SKM-1 treated with dmso at 0.1 percent for 144 hours (cell line): ENCODE measurements around the gene AEBP2.

Experiments used
- DNase-seq: peaks from one replicate; lab custom pipeline; 2025; ENCODE audit not compliant: unreplicated experiment; lab: John Stamatoyannopoulos, UW

AEBP2 gene

GRCh38 chr12:19499030-19499429, 59.7 kb downstream of the AEBP2 start:
- DNase-seq, result no peak

DNA sequence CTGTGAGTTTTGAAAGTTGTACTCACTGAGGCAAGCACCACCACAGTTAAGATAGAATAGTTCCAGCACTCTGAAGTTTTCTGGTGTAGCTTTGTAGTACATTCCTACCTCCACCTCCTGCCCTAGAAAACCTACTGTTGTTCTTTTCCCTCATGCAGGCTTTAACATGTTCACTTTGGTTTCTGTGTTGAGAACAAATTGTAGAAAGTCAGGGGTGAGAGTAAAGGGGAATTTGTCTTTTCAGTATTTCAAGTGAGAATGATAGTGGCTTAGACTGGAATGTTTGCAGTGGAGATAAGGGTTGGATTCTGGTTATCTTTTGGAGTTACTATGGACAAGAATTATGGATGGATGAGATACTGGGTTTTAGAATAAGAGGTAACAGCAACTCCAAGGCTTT, 67.2 kb downstream of the AEBP2 start:
- no peak for DNase-seq

GRCh38 chr12:19507823-19508222, 68.5 kb downstream of the AEBP2 start:
- DNase-seq, result no peak

DNA sequence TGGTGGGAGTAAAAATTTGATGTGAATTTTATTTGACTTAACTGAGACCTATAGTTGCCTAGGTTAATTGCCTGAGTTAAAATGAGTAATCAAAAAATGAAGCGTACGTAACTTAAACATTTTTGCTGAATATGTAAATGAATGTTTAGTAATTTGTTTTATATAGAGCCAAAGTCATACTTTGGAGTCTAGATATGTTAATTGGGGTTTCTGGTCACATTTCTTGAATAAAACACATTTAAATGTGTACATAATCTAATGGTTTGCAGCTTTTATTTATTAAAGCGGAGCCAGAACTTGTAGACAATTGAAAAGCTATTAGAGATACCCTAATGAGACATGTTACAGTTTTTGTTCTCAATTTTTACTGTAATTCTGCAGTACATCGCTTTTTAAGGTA, 71.2 kb downstream of the AEBP2 start:
- DNase-seq, result no peak

DNA sequence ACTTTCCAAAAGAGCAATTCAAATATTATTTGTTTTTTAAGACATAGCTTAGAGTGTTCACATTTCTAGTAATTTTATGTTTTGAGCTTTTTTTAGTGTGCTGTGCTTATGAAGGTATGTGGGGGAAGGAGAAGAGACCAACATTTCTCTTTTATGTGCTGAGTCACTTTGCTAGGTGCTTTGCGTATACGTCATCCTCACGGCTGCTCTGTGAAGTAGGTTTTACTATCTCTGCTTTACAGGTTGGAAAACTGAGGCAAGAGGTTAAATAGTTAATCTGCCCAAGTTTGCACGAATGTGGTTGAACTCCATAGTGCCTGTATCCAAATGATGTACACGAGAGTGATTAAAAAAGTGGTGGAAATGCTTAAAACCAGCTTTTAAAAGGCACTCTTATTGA, 75.9 kb downstream of the AEBP2 start:
- no peak for DNase-seq

GRCh38 chr12:19517583-19517982, 78.3 kb downstream of the AEBP2 start:
- no peak for DNase-seq

DNA sequence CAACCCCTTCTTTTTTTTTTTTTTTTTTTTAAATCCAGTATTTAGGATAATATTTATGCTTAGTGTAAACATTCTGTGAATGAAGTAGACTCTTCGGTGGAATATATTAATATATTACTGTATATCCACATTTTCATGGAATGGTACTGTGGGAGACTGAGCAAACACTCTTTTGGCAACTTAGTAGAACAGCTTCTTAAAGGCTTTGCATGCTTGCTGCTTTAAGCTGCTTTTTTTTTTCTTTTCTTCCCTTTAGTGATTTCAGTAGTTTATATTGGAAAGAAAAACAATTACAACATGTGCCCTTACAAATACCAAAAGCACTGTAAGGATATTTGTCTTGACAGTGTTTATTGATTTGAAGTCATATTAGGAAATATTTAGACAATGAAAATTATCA, 78.9 kb downstream of the AEBP2 start:
- DNase-seq, result no peak

GRCh38 chr12:19520646-19521415, 81.5 kb downstream of the AEBP2 start:
- DNase-seq, result no peak

GRCh38 chr12:19525274-19525673, 86.0 kb downstream of the AEBP2 start:
- DNase-seq, result no peak

GRCh38 chr12:19527866-19528265, 88.6 kb downstream of the AEBP2 start:
- DNase-seq, result no peak

DNA sequence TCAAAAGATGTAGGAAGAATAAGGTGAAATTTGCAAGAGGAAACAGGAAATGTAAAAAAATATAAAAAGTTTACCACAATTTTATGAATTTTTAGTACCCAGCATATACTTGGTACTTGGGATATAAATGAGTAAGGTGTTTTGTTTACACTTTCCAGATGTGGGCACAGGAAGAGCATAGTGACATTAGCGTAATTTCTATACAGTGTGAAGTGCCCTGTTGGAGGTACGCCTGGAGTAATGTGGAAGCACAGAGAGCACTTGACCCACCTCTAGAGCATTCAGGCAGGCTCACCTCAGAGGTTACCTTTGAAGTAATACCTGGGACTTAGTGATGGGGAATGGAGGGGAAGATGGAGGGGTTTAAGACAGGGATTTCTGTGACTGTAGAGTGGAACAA, 89.5 kb downstream of the AEBP2 start:
- DNase-seq, result no peak

DNA sequence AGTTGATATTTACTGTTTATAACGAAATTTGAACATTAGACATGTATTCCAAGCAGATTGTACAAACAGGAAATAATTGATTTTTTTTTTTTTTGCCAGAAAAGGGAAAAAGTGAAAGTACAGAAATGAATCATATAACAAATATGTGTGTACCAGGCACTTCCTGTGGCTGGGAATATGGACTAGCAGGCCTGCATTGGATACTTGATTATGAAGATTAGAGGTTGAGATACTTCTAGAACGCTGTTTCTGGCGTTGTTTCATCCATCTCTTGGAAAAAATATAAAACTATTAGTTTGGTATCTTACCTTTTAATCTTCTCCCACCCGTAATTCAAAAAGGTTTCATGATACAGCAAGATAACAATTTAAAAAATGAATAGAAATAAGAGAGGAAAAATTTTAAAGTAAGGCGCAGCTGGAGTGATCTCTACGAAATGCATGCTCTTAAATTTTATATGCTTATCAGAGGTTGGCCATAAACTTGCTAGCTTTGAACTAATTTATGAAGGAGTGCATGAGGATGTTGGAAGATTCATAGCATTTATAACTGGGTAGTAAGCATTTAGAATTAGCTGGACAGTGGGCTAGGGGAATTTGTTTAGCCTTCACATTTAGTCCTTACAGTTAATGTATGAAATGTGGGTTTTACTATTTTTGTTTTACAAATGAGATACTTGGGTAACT, 90.8 kb downstream of the AEBP2 start:
- no peak for DNase-seq

DNA sequence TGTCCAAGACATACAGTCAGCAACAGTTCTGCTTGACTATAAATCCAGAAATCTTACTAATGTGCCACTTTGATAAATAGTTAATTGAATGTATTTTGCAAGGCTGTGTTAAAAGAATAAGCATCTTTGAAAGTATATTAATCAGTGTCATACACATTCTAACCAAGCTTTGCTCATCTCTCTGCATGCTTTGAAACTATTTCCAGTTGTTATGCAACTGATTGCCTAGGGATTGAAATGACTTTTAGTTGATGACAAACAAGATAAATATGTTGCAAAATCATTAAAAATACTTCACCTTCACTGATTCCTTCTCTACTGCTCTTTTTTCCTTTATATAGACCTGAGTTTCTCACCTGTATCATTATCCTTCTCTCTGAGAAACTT, 91.3 kb downstream of the AEBP2 start:
- DNase-seq, result no peak

DNA sequence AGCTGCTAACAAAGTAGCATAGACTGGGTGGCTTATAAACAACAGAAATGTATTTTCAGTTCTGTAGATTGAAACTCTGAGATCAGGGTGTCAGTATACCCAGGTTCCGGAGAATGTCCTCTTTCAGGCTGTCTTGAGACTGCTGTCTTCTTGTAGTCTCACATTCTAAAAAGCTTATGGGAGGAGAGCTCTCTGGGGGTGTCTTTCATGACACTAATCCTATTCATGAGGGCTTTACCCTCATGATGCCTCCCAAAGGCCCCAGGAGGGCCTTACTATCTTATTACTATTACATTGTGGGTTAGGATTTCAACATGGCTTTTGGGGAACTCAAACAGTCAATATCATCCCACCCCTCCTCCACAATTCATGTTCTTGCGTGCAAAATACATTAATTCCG, 94.3 kb downstream of the AEBP2 start:
- no peak for DNase-seq

DNA sequence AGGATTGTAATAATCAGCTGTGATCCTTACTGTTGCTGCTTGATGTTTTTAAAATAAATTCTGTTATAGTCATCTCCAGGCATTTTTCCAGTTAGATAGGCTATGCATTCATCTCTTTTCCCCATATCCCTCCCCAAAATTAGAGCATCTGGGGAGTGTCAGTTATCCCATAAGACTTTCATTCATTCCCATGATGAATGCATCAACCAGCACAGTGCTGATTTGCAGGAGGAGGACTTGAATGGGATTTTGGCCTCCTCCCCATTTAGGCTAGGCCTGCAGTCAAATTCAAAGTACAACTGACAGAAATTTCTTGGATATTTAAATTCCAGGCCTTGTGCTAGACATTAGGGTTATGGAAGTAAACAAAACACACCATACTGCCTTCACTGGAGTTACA, 99.8 kb downstream of the AEBP2 start:
- no peak for DNase-seq

- DNase-seq, result no peak
These were observed 100.5 kb downstream of the AEBP2 start for GRCh38 chr12:19539836-19540235.

GRCh38 chr12:19542606-19543005, 103.3 kb downstream of the AEBP2 start:
- DNase-seq, result no peak

DNA sequence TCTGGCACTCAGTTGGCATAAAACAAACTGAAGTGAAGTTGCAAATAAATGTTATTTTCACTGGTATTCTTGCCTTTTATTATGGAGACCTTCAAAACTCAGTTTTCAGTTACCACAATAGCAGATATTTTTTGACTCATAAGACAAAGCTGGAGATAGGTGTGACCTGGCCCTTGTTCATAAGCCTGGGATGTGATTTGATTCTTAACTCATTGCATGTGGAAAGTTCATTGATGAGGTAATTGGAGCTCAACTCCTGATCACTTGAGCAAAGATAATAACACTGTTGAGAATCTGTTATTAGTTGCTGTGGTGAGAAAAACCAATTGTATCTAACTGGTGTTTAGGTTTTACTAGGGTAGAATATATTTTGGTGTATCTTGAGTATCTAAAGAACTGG, 105.1 kb downstream of the AEBP2 start:
- DNase-seq, result no peak

DNA sequence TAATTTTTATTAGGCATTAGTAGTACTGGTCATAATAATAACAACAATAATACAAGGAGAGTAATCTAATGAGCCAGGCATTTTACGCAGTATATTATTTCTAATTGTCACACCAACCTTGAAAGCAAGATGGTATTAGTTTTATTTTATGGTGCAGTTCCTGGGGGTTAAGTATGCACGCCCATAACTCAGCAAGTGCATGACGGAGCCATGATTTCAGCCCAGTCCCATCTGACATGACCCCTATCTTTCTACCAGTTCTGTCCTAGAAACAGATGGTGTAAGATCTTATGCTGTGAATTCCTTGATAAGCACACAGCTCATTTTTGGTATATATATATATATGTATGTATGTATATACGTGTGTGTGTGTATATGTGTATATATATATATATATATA, 106.0 kb downstream of the AEBP2 start:
- DNase-seq, result no peak

- no peak for DNase-seq
These were observed 106.7 kb downstream of the AEBP2 start for GRCh38 chr12:19546027-19546426.

DNA sequence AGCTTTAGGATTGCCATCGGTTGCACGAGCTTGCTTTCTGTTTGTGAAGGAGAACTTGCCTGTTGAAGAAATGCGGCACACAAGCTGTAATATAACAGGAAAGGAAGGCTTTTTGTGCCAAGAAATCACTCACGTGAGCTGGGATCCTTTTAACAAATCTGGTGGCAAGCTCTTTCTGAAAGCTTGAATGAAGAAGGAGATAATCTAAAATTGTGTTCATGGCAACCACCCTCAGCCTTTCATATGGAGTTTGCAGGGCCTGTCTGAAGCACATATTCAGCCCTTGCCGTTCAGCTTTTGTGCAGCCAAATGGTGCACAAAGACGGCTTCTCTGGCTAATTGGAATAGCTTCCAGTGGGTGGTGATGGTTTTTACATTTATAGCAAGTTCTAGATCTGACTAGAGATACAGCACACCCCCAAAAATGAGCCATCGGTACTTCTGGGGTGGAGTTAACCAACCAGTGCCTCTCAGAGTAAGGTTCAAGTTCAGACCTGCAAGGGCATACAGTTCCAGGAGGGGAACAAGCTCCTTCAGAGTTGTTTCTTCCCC, 107.4 kb downstream of the AEBP2 start:
- no peak for DNase-seq

GRCh38 chr12:19547271-19547671, 108.0 kb downstream of the AEBP2 start:
- no peak for DNase-seq

GRCh38 chr12:19548834-19549233, 109.5 kb downstream of the AEBP2 start:
- DNase-seq, result no peak
